Left cardiac atrium (tissue), 4 donors: ENCODE results near the gene SUPT6H. TPM values are rescaled to one million over a fixed set of nuclear protein-coding genes. Genes with fewer than 3 reads are reported as not detected.
"Not testable (repeated sequence)": the region's sequence is repeated elsewhere in the genome, so short reads cannot be mapped to it uniquely, and the experiment has no call there.

ENCODE experiments used
- ATAC-seq, 2 donors: fragments of 200-7000 bp; cut with Tn5 transposase; one replicate each; pipeline ENCODE4 v1.9.1; 2020; ENCODE audit warnings: mild to moderate bottlenecking in 2 of 2, moderate library complexity in 2 of 2
- DNase-seq: peaks from one replicate; pipeline ENCODE4 v3.0.0-alpha.2; 2020
- intact Hi-C, 2 donors: fragments of 100-400 bp; cut with DNase I; formaldehyde crosslinking; loops; one replicate each; pipeline versions ENCODE4 v1.14.1 to v1.15.1; 2022 to 2023
- total RNA-seq, 2 donors: library from RNA; stranded (reverse); fragmentation: NEBNext Ultra II Directional; extraction: Animal tissue kit (Norgen Biotek cat#: 25700); gene quantifications; one replicate each; pipeline ENCODE4 v1.2.1, GENCODE V29; 2021
- donor health status: DM: no; HTN: yes; CAD: no.
- donor health status: DM: no; HTN: yes; CAD: no; lungs with severe emphysema.
- donor health status: DM: yes; HTN: yes; CAD: no.
- donor health status: Dilated cardiomyopathy.

Gene SUPT6H
- total RNA-seq, 2 donors from 2014 or later, result 35.6 to 47.2 TPM

DNA sequence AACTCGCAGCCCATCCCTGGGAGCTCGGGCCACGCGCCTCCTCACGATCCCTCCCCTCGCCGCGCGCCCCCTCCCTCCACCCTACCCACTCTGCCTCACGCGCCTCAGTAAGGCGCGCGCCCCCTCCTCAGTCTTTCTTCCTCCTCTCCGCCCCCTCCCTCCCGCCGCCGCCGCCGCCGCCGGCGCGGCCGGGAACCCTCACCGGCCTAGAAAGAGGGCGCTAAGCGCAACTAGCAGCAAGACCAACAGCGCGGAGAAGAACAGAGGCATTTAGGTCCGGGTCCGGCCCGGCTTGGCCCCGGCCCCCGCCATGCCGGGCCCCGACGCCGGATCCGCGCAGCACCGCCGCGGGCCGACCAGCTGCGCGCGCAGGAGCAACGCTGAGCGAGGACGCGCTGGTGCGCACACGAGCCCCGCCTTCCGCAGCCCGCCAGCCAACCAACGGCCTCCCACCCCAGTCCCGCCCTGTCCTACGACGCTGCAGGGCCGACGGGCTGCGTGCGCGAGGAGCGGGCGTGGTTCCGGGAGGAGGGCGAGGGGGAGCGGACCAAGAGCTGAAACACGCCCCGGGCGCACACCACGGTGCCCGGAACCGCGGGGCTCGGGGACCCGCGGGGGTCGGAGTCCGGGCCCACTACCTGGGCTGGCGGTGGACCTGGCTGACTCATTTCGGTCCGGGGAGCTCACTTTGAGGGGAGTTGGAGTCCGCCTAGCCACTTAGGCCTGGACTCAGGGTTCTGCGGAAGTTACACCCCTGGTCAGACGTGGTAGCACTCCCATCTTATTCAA lies 17.0 kb upstream of the SUPT6H start, which contains the start of gene BLTP2:
Gene BLTP2 (minus strand): TSS at position 372 of the 789 bp plus-strand sequence. CDS start 102 bp downstream, at position 270.
- DNase-seq (peak; percentile 97), ATAC-seq (peak; percentile 99)
- intact Hi-C loops, result no loop called here

DNA sequence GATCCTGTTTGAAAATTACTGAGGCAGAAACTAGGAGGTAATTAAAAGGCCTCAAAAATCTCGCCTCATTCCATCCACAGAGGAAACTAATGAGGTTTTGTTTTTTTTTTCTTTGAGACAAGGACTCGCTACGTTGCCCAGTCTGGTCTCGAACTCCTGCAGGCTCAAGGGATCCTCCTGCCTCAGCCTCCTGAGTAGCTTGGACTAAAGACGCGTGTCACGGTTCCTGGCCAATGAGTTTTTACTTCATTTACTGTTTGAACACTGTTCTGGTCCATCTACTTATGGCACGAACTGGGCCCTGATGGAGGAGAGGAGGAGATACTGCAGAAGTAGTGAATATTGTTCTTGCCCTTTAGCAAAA lies 16.4 kb upstream of the SUPT6H start:
- ATAC-seq (no peak), DNase-seq (no peak)
- intact Hi-C loops, result no loop called here

GRCh38 chr17:28646039-28646754 lies 15.8 kb upstream of the SUPT6H start:
- intact Hi-C loops, result no loop called here
- no peak for DNase-seq
- no peak for ATAC-seq

GRCh38 chr17:28648698-28649097 lies 13.3 kb upstream of the SUPT6H start:
- ATAC-seq (no peak), DNase-seq (no peak)
- intact Hi-C loops, result no loop called here

DNA sequence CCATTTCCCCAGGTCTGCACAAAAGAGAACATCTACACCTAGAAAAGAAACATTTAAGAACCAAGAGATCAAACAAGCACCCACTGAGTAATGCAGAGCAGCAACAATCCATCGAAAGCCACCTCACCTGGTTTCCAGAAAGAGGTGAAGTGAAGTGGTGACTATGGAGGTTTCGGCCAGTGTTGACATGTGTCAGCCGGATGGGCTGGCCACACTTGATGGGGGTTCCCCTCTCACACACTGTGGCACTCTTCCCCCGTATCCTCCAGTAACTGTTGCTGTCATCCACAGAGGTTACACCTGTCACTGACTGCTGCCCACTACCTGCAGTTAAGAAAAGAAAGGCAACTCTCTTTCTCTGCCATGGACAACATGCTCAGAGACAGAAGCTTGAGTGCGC lies 6.8 kb upstream of the SUPT6H start:
- ATAC-seq, result no peak
- intact Hi-C loops, result no loop called here
- no peak for DNase-seq

DNA sequence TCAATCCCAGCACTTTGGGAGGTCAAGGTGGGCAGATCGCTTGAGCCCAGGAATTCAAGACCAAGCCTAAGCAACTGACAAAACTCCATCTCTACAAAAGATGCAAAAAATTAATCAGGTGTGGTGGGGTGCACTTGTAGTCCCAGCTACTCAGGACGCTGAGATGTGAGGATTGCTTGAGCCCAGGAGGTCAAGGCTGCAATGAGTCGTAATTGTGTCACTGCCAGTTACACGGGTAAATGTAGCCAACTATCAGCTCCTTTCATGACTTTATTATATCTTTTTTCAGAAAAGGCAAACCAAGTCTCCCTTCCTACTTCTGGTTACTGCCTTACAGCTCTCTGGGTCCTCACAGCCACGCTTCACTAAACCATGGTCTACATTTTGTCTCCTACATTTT lies 4.2 kb upstream of the SUPT6H start:
- DNase-seq (no peak), ATAC-seq (no peak)
- intact Hi-C loops, result no loop called here

GRCh38 chr17:28658342-28658741 lies 3.7 kb upstream of the SUPT6H start:
- intact Hi-C loops, result not testable (repeated sequence)

GRCh38 chr17:28658766-28659496 lies 3.1 kb upstream of the SUPT6H start:
- ATAC-seq, DNase-seq, intact Hi-C loops: not testable (repeated sequence)

More at GRCh38 chr17:28658342-28658741, 3.7 kb upstream of the SUPT6H start:
- DNase-seq, ATAC-seq: not testable (repeated sequence)

- ATAC-seq, DNase-seq, intact Hi-C loops: not testable (repeated sequence)
These were observed 2.5 kb upstream of the SUPT6H start for GRCh38 chr17:28659497-28659881.

DNA sequence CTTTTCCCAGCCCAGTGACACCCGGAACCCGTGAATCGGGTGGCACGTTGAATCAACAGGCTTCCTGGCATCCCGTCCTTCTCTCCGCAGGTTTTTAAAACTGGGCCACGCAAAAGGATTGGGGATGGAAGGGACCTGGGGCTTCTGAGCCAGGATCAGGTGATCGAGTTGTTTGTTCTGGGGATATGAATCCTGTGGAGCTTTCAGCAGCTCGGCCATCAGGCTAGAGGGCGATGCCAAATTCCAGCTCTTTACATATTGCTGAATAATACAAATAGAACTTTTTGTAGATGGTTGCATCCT lies 473 bp downstream of the SUPT6H start:
- intact Hi-C loops, result no loop called here
- DNase-seq, result no peak
- no peak for ATAC-seq

- DNase-seq (no peak), ATAC-seq (no peak)
- intact Hi-C loops, result no loop called here
These were observed 1.7 kb downstream of the SUPT6H start for GRCh38 chr17:28663723-28664122.

DNA sequence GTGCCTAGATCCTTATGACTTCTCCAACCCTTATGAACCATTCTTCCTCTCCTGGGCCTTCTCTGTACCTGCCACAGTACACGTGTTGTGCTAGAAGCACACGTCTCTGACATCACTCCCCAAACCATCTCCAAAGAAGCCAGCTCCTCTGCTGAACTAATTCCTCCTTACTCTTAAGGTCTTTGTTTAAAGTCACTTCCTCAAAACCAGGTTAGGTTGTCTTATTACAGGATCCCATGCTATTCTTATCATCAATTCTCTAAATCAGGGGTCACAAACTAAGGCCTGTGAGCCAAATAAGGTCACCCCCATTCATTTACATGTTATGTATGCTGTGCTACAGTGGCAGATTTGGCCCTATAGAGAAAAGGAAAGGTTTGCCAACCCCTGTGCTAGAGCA lies 4.0 kb downstream of the SUPT6H start:
- ATAC-seq (no peak), DNase-seq (no peak)
- intact Hi-C loops, result no loop called here

GRCh38 chr17:28667870-28668269 lies 5.9 kb downstream of the SUPT6H start:
- no peak for DNase-seq
- ATAC-seq, result no peak
- intact Hi-C loops, result no loop called here

- intact Hi-C loops, result no loop called here
These were observed 7.9 kb downstream of the SUPT6H start for GRCh38 chr17:28669918-28670317.

GRCh38 chr17:28675490-28675889 lies 13.5 kb downstream of the SUPT6H start:
- ATAC-seq (no peak), DNase-seq (no peak)
- intact Hi-C loops, result no loop called here

More at GRCh38 chr17:28669918-28670317, 7.9 kb downstream of the SUPT6H start:
- no peak for DNase-seq
- ATAC-seq, result no peak

GRCh38 chr17:28675980-28676379 lies 14.0 kb downstream of the SUPT6H start:
- DNase-seq (no peak), ATAC-seq (no peak)
- intact Hi-C loops, result no loop called here

DNA sequence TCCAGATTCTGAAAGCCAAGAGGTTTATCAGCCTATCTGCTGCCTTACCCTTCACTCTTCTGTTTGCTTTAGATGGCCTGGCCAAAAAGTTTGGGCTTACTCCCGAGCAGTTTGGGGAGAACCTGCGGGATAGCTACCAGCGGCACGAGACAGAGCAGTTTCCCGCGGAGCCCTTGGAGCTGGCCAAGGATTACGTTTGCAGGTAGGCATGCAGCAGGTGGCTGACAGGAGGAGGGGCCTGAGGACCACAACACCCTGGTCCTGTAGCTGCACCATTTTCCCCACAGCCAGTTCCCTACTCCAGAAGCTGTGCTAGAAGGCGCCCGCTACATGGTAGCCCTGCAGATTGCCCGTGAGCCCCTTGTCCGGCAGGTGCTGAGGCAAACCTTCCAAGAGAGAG lies 20.6 kb downstream of the SUPT6H start:
- ATAC-seq, result no peak
- intact Hi-C loops, result no loop called here
- DNase-seq, result no peak

DNA sequence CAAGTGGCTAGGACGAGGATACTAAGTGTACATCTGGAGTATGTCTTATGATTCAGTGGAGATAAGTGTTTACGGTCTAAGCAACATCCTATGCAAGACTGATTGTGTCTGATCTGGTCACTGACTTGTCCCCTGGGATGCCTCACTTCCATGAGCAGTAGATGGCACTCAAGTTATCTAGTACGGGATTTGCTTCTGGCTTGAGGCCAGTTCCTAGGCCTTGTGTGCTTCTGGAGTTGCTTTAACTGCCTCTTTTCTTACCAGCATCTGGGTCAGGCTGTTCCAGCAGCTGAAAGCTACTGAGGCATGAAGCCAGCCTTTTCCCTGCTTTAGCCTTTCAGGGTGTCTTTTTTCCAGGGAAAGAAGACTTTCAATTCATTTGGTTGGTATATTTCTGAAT lies 23.0 kb downstream of the SUPT6H start:
- intact Hi-C loops, result no loop called here
- DNase-seq, result peak; percentile 34
- ATAC-seq, result peak; percentile 55 to 74

GRCh38 chr17:28685366-28685765 lies 23.4 kb downstream of the SUPT6H start:
- DNase-seq, result no peak
- intact Hi-C loops, result no loop called here
- ATAC-seq, result no peak

DNA sequence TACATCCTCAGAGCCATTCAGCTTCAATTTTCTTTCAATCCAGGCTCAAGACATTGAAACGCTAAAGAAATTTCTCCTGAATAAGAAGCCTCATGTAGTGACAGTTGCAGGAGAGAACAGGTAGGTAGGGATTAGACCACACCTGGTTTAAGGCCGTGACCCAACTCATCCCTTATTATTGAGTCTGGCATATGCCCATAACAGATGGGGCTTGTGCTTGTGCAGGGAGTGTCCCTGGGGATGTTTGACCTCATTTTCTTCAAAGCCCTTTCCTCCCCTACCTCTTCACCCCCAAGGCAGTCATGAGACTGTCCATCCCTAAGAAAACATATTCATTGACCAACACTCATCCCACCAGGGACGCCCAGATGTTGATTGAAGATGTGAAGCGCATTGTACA lies 24.3 kb downstream of the SUPT6H start:
- DNase-seq (no peak), ATAC-seq (no peak)
- intact Hi-C loops, result no loop called here
